ENCODE measurements around the gene UBE2D2. TPM values are rescaled to one million over a fixed set of nuclear protein-coding genes. Genes with fewer than 3 reads are reported as not detected.

Gene UBE2D2
- total and polyA plus RNA-seq, 2 experiments from 2014 or later = 88.8 to 129 TPM

DNA sequence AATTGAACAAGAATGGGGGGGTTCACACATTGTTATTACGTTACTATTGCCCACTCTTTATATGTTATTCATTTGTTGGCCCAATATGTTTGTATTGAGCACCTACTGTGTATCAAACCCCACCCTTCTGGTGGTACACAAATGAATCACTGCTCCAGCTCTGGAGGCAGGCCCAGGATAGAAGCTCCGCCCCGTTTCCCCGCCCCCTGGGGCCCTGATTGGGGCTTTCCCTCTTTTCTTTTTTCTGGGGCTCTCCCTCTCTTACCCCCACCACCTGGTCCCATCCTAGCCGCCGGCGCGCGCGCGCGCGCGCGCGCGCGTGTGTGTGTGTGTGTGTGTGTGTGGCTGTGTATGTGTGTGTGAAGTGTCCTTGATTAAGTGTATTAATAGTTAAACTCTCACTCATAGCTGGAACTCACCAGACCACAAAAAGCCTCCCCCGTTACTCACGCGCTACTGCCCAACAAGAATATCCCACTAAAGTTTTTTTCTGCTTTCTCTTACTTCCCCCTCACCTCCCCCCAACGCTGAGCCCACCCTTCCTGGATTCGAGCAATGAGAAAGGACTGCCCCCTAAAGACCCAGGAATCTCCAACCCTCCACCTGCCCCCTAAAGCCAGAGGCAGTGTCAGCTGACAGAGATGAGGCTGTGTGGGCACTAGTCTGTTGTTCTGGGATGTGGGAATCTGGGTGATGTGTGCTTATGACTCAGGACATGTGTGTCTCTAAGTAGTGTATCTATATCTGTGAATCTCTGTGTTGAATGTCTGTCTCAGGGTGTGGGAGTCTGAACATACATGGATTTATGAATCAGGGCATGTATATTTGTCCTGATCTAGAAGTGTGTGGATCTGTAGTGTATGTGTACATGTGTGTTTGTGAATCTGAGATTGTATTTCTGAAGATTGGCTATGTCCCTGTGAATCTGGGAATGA, 91.0 kb downstream of the UBE2D2 start:
- Histone ChIP-seq H4K20me1 (ENCODE audit: insufficient read depth) (no peaks in the 10 kb centered on the region), H3K9me2 (ENCODE audit: insufficient read depth) (no peaks in the 10 kb centered on the region), H3K4me1 (ENCODE audit: insufficient read depth) (peaks cover 62% of the 10 kb centered on the region), H3K9ac (peak overlapping the region; percentile 90), H3K9me3 (ENCODE audit: low read depth) (no peaks in the 10 kb centered on the region), H2AFZ (no peak overlapping the region), H3K36me3 (ENCODE audit: low read depth) (no peaks in the 10 kb centered on the region), H3K27me3 (replicated peaks; ENCODE audit: insufficient read depth) (no peaks in the 10 kb centered on the region), H3K27ac (peak overlapping the region; percentile 98), H3K4me3 (peak overlapping the region; percentile 93), H3F3A (ENCODE audit: insufficient read depth) (peaks cover 46% of the 10 kb centered on the region), H3K79me2 (ENCODE audit: insufficient read depth) (peaks cover 91% of the 10 kb centered on the region), H3K4me2 (ENCODE audit: unreplicated experiment) (peak overlapping the region; percentile 81)
- 1% methylated on average over 20 to 23 of the region's 23 CpGs for WGBS, 2 experiments (ENCODE audit: low coverage in 1 of 2, low lambda C conversion rate in 2 of 2, missing lambda C conversion rate in 2 of 2)
- DNase-seq = peak; percentile 95
- in situ Hi-C loops (cut with MboI) = no loop called here
- no peak for TF ChIP-seq EZH2phosphoT487 (IDR thresholded peaks at IDR 0.05; ENCODE audit: insufficient read depth, low read depth)
- no peak for TF ChIP-seq EZH2 (IDR thresholded peaks at IDR 0.05; ENCODE audit: insufficient read depth, poor library complexity, severe bottlenecking)

DNA sequence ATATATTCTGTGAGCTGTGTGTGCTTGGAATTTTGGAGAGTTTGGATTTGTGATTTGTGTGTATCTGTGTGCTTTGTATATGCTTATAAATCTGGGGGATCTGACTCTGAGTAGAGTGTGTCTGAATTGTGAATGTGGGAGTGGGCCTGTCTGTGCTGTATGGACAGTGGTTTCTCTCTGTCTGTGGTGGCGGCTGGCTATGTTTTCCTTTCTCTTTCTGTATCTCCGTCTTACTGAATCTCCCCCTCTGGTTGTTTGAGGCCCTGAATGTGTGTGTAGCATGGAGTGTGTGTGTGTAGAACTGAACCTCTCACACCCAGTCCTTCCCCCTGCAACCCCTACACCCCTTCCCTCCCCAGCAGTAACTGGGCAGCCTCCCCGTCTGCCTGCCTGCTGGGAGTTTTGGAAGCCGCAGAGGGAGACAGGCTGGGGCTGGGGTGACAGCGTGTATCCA, 91.7 kb downstream of the UBE2D2 start:
- peak; percentile 60 for DNase-seq
- Histone ChIP-seq H2AFZ (no peak overlapping the region), H3K27me3 (replicated peaks; ENCODE audit: insufficient read depth) (no peaks in the 10 kb centered on the region), H3K9me2 (ENCODE audit: insufficient read depth) (no peaks in the 10 kb centered on the region), H3K4me3 (peak overlapping the region; percentile 93), H3K4me2 (ENCODE audit: unreplicated experiment) (peak overlapping the region; percentile 81), H3K27ac (peak overlapping the region; percentile 98), H3K36me3 (ENCODE audit: low read depth) (no peaks in the 10 kb centered on the region), H3K9ac (peak overlapping the region; percentile 90), H3F3A (ENCODE audit: insufficient read depth) (peaks cover 50% of the 10 kb centered on the region), H4K20me1 (ENCODE audit: insufficient read depth) (no peaks in the 10 kb centered on the region), H3K4me1 (ENCODE audit: insufficient read depth) (peaks cover 60% of the 10 kb centered on the region), H3K79me2 (ENCODE audit: insufficient read depth) (peaks cover 90% of the 10 kb centered on the region), H3K9me3 (ENCODE audit: low read depth) (no peaks in the 10 kb centered on the region)
- no peak for TF ChIP-seq EZH2 (IDR thresholded peaks at IDR 0.05; ENCODE audit: insufficient read depth, poor library complexity, severe bottlenecking)
- TF ChIP-seq EZH2phosphoT487 (IDR thresholded peaks at IDR 0.05; ENCODE audit: insufficient read depth, low read depth) = no peak
- in situ Hi-C loops (cut with MboI) = no loop called here
- WGBS, 2 experiments (ENCODE audit: low coverage in 1 of 2, low lambda C conversion rate in 2 of 2, missing lambda C conversion rate in 2 of 2) = 6 to 7% methylated on average over 5 of the region's 5 CpGs

DNA sequence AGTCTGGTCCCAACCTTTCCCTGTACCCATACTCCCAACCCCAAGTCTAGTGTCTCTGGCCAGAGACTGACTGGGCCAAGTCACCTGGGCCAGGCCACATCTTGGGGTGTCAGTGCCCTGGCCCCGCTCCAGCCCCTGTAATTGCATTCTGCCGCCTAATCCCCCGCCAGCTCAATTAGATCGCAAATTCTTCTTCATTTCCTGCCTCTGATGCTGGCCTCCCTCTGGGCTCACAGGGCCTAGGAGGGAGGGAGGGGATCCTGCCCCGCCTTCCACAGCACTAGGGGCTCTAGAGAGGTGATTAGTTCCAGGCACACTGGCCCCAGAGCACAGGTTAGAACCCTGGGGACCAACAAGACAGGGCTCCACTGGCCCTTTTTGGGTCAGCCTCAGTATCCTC, 92.5 kb downstream of the UBE2D2 start:
- Histone ChIP-seq H3K36me3 (ENCODE audit: low read depth) (no peaks in the 10 kb centered on the region), H4K20me1 (ENCODE audit: insufficient read depth) (no peaks in the 10 kb centered on the region), H3K27ac (peak overlapping the region; percentile 98), H3K9ac (peak overlapping the region; percentile 90), H3K27me3 (replicated peaks; ENCODE audit: insufficient read depth) (no peaks in the 10 kb centered on the region), H2AFZ (no peak overlapping the region), H3K4me1 (ENCODE audit: insufficient read depth) (peaks cover 68% of the 10 kb centered on the region), H3K79me2 (ENCODE audit: insufficient read depth) (peaks cover 91% of the 10 kb centered on the region), H3K9me3 (ENCODE audit: low read depth) (no peaks in the 10 kb centered on the region), H3K4me3 (peak overlapping the region; percentile 93), H3F3A (ENCODE audit: insufficient read depth) (peaks cover 55% of the 10 kb centered on the region), H3K9me2 (ENCODE audit: insufficient read depth) (no peaks in the 10 kb centered on the region), H3K4me2 (ENCODE audit: unreplicated experiment) (peak overlapping the region; percentile 81)
- TF ChIP-seq EZH2phosphoT487 (IDR thresholded peaks at IDR 0.05; ENCODE audit: insufficient read depth, low read depth) (no peak), EZH2 (IDR thresholded peaks at IDR 0.05; ENCODE audit: insufficient read depth, poor library complexity, severe bottlenecking) (no peak)
- 23 to 38% methylated on average over 5 of the region's 5 CpGs for WGBS, 2 experiments (ENCODE audit: low coverage in 1 of 2, low lambda C conversion rate in 2 of 2, missing lambda C conversion rate in 2 of 2)
- in situ Hi-C loops (cut with MboI) = no loop called here
- no peak for DNase-seq

DNA sequence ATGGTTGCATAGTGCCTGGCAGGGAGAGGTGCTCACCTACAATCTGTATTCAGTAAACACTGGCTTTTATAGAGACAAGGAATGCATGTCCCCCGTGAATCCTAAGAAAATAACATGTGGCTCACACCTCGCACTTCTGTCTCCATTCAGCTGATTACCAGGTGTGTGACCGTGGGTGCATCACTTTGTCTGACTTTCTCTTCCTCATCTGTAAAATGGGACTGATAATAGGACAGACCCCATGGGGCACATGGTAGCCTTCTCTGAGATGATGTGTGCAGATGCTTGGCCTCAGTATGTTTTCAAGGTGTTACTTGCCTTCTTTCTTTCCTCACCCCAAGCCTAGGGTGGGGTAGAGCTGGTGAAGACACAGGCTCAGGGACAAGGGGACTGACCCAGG, 93.3 kb downstream of the UBE2D2 start:
- Histone ChIP-seq H3K9ac (peak overlapping the region; percentile 90), H3K9me2 (ENCODE audit: insufficient read depth) (no peaks in the 10 kb centered on the region), H3K27ac (peak overlapping the region; percentile 98), H3K4me1 (ENCODE audit: insufficient read depth) (peaks cover 77% of the 10 kb centered on the region), H3K9me3 (ENCODE audit: low read depth) (no peaks in the 10 kb centered on the region), H3K36me3 (ENCODE audit: low read depth) (no peaks in the 10 kb centered on the region), H3F3A (ENCODE audit: insufficient read depth) (peaks cover 59% of the 10 kb centered on the region), H4K20me1 (ENCODE audit: insufficient read depth) (no peaks in the 10 kb centered on the region), H3K27me3 (replicated peaks; ENCODE audit: insufficient read depth) (no peaks in the 10 kb centered on the region), H3K4me2 (ENCODE audit: unreplicated experiment) (no peak overlapping the region), H2AFZ (no peak overlapping the region), H3K4me3 (no peak overlapping the region), H3K79me2 (ENCODE audit: insufficient read depth) (peaks cover 89% of the 10 kb centered on the region)
- 65 to 72% methylated on average over 3 of the region's 3 CpGs for WGBS, 2 experiments (ENCODE audit: low coverage in 1 of 2, low lambda C conversion rate in 2 of 2, missing lambda C conversion rate in 2 of 2)
- in situ Hi-C loops (cut with MboI) = no loop called here
- DNase-seq = no peak
- TF ChIP-seq EZH2phosphoT487 (IDR thresholded peaks at IDR 0.05; ENCODE audit: insufficient read depth, low read depth) (no peak), EZH2 (IDR thresholded peaks at IDR 0.05; ENCODE audit: insufficient read depth, poor library complexity, severe bottlenecking) (no peak)

All from GM23248 (cell line).